Sigmoid colon (tissue), 4 donors: ENCODE data around the gene HLA-B.

Experiments used
- EP300 ChIP-seq, 4 donors: sonication (generic); formaldehyde crosslinking; IDR thresholded peaks; one replicate each; pipeline ENCODE4 v1.6.1; 2017; ENCODE audit warnings: antibody characterized with exemption in 4 of 4
- POLR2A ChIP-seq, 2 donors: fragments of 450-650 bp; IDR thresholded peaks; one replicate each; pipeline ENCODE4 v1.6.1; 2016; ENCODE audit warnings: antibody characterized with exemption in 2 of 2, mild to moderate bottlenecking in 2 of 2, moderate library complexity in 2 of 2
- POLR2AphosphoS5 ChIP-seq, 4 donors: sonication (generic); formaldehyde crosslinking; IDR thresholded peaks; one replicate each; pipeline ENCODE4 v1.6.1; 2017; ENCODE audit warnings: antibody characterized with exemption in 4 of 4
- TF ChIP-seq, protein P1 (sequence below), 4 experiments: fragments of 450-650 bp in 3 of 4; fragments of 200-600 bp in 1 of 4; IDR thresholded peaks; one replicate each; pipeline ENCODE4 v1.5.1; 2016 to 2019; ENCODE audit warnings: antibody characterized with exemption in 4 of 4, mild to moderate bottlenecking in 3 of 4, moderate library complexity in 2 of 4

DNA sequence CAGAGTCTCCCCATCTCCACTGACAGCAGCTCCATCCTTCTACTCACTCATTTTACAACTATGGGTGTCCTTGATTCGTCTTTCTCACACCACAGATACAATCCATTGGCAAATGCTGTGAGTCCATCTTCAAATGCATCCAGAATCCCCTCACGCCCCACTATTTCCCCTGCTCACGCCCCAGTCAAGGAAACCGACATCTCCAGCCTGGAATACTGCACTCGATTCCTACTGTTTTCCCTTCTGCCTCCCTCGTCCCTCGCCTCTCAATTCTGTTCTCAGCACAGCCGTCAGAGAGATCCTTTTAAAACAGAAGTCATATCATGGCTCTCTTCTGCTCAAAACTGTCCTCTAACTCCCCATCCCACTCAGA lies 4.7 kb downstream of the HLA-B start:
- TF ChIP-seq, protein P1, sequence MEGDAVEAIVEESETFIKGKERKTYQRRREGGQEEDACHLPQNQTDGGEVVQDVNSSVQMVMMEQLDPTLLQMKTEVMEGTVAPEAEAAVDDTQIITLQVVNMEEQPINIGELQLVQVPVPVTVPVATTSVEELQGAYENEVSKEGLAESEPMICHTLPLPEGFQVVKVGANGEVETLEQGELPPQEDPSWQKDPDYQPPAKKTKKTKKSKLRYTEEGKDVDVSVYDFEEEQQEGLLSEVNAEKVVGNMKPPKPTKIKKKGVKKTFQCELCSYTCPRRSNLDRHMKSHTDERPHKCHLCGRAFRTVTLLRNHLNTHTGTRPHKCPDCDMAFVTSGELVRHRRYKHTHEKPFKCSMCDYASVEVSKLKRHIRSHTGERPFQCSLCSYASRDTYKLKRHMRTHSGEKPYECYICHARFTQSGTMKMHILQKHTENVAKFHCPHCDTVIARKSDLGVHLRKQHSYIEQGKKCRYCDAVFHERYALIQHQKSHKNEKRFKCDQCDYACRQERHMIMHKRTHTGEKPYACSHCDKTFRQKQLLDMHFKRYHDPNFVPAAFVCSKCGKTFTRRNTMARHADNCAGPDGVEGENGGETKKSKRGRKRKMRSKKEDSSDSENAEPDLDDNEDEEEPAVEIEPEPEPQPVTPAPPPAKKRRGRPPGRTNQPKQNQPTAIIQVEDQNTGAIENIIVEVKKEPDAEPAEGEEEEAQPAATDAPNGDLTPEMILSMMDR (IDR thresholded peaks at IDR 0.05): no peak
- TF ChIP-seq POLR2A (IDR thresholded peaks at IDR 0.05) (no peak), EP300 (IDR thresholded peaks at IDR 0.05) (no peak), POLR2AphosphoS5 (IDR thresholded peaks at IDR 0.05) (no peak)
